ENCODE measurements around the gene HADHB. TPM values are rescaled to one million over a fixed set of nuclear protein-coding genes. Genes with fewer than 3 reads are reported as not detected.

Gene HADHB
- total and polyA plus RNA-seq, 8 donors: 120 to 150 (median 131) TPM

DNA sequence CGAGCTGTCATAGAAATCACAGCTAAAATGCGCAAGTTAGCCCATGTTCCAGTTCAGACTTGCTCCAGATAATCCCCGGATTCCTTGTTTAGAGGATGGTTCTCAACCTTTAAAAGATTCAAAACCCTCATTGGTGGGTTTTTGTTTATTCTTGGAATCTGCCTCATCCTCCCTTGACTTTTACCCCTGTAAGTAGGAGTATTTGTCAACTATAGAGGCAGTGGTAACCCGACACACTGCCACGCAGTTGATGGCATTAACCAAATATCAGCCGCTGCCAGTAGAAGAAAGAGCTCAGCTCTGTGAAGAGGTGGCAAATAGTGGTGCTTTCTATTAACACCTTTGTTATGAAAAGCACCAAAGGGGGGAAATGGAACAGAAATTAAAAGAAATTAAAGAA is 60.8 kb downstream of the HADHB start:
- Histone ChIP-seq H3K36me3 (no peaks in the 10 kb centered on the region), H3K9me3 (no peaks in the 10 kb centered on the region), H3K27me3 (no peaks in the 10 kb centered on the region), H3K27ac (no peak overlapping the region), H3K4me1 (peaks cover 0 to 2% of the 10 kb centered on the region in 2 donors), H3K4me3 (no peak overlapping the region)
- intact Hi-C loops (cut with DNase I): no loop called here
- DNase-seq (no peak), ATAC-seq (no peak)
- TF ChIP-seq, protein P1, sequence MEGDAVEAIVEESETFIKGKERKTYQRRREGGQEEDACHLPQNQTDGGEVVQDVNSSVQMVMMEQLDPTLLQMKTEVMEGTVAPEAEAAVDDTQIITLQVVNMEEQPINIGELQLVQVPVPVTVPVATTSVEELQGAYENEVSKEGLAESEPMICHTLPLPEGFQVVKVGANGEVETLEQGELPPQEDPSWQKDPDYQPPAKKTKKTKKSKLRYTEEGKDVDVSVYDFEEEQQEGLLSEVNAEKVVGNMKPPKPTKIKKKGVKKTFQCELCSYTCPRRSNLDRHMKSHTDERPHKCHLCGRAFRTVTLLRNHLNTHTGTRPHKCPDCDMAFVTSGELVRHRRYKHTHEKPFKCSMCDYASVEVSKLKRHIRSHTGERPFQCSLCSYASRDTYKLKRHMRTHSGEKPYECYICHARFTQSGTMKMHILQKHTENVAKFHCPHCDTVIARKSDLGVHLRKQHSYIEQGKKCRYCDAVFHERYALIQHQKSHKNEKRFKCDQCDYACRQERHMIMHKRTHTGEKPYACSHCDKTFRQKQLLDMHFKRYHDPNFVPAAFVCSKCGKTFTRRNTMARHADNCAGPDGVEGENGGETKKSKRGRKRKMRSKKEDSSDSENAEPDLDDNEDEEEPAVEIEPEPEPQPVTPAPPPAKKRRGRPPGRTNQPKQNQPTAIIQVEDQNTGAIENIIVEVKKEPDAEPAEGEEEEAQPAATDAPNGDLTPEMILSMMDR (IDR thresholded peaks at IDR 0.05): no peak

DNA sequence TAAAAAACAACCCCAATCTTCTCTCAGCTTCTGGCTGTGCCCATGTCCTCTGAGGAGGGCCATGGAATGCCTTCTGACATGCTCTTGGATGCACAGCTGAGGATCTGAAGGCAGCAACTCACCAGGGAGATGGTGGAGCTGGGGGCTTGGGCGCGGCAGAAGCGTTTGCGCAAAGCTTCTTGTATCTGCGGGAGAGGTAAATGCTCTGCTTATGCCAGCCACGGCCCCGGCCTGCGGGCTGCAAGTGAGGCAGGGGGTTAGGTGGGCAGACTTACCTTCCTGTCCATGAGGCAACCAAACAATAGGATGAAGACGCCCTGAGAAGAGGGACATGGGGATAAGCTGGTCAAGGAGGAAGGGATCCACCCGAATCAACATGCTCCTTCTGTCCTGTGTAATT is 65.2 kb downstream of the HADHB start:
- DNase-seq: no peak
- TF ChIP-seq, protein P1 (IDR thresholded peaks at IDR 0.05): no peak
- no peak overlapping the region for H3K27ac ChIP-seq
- H3K27me3 ChIP-seq: no peaks in the 10 kb centered on the region
- H3K4me3 ChIP-seq: no peak overlapping the region
- intact Hi-C loops (cut with DNase I): no loop called here
- H3K36me3 ChIP-seq: peaks cover 0 to 3% of the 10 kb centered on the region in 2 donors
- ATAC-seq: no peak
- no peaks in the 10 kb centered on the region for H3K4me1 ChIP-seq
- no peaks in the 10 kb centered on the region for H3K9me3 ChIP-seq

DNA sequence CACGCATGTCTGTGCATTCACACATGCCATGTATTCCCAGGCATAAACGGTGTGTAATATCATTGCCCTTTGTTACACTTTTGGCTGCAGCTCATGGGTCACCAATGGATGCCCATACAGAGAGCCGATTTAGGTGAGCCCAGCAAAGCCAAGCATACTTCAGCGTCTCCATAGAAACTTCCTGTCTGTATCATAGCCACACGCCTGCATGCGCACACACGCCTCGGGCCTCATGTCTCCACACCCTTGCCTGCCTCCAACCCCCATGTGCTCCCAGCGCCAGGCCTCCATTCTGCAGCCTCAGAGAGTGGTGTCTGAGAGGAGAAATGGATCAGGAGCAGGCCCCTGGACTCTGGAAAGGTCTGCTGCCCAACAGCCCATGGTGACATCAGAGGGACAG is 67.7 kb downstream of the HADHB start:
- Histone ChIP-seq H3K9me3 (no peaks in the 10 kb centered on the region), H3K4me1 (no peaks in the 10 kb centered on the region), H3K27ac (no peak overlapping the region), H3K4me3 (no peak overlapping the region), H3K27me3 (no peaks in the 10 kb centered on the region), H3K36me3 (peaks cover 0 to 3% of the 10 kb centered on the region in 2 donors)
- ATAC-seq (no peak), DNase-seq (no peak)
- intact Hi-C loops (cut with DNase I): no loop called here
- TF ChIP-seq, protein P1 (IDR thresholded peaks at IDR 0.05): no peak

DNA sequence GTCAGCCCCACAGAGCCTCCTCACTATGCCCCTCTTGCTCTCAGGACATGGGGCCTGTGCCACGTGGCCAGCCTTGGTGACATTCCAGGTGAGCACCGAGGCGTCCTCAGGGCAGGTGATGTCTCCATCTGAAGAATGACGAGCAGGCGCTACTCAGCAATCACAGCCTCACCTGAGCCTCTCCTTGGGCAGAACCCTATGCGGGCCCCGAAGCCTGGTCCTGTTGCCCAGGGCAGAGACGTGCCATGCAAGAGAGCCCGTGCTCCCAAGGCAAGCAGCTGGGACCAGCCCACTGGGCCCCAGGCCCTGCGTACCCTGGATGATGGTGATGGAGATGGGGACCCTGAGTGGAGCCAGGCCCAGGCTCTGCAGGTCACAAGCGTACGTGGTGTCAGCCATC is 68.7 kb downstream of the HADHB start:
- H3K4me3 ChIP-seq: no peak overlapping the region
- DNase-seq (no peak), ATAC-seq (no peak)
- no peak overlapping the region for H3K27ac ChIP-seq
- no peaks in the 10 kb centered on the region for H3K9me3 ChIP-seq
- TF ChIP-seq, protein P1 (IDR thresholded peaks at IDR 0.05): no peak
- peaks cover 0 to 3% of the 10 kb centered on the region in 2 donors for H3K36me3 ChIP-seq
- no peaks in the 10 kb centered on the region for H3K27me3 ChIP-seq
- no peaks in the 10 kb centered on the region for H3K4me1 ChIP-seq
- intact Hi-C loops (cut with DNase I): no loop called here

DNA sequence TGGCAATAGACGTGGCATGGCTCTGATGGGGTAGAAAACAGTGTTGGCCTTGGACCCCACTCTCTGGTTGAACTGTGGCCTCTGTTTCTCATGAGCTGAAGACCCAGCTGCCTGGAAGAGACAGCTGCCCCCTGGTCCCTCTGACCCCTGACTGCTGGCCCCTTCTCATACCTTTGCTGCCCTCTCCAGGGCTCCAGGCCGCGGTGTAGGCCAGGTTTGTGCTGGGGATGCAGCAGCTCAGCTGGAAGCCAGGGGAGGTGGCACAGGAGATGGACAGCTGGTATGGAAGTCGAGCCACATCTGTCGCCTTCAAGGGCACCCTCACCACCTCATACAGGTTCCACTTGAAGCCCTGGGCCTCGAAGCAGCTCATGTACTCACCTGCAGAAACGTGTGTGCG is 69.5 kb downstream of the HADHB start:
- intact Hi-C loops (cut with DNase I): no loop called here
- Histone ChIP-seq H3K27me3 (no peaks in the 10 kb centered on the region), H3K9me3 (no peaks in the 10 kb centered on the region), H3K36me3 (peaks cover 0 to 3% of the 10 kb centered on the region in 2 donors), H3K4me3 (no peak overlapping the region), H3K4me1 (no peaks in the 10 kb centered on the region), H3K27ac (no peak overlapping the region)
- no peak for ATAC-seq
- DNase-seq: no peak
- TF ChIP-seq, protein P1 (IDR thresholded peaks at IDR 0.05): no peak

All from left lung (tissue), 10 donors.